ENCODE results near the gene NDST1. TPM values are rescaled to one million over a fixed set of nuclear protein-coding genes. Genes with fewer than 3 reads are reported as not detected.

The NDST1 gene
- total and polyA plus RNA-seq, 10 donors, result 6.1 to 360 (median 223) TPM

DNA sequence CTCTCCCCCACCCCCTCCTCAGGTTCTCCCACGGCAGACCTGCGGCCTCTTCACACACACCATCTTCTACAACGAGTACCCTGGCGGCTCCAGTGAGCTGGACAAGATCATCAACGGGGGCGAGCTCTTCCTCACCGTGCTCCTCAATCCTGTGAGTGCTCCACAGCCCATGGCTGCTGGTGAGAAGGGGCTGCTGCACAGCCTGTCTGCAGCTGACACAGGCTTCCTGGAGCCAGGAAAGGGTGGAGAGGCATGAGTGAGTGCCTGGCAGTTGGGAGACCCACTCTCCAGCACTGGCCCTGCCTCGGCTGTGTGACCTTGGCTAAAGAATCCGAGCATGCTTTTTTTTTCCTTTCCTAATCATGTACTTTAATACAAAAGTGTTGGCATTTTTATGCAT lies 31.3 kb downstream of the NDST1 start:
- peak overlapping the region in 5 of 8 donors; percentile 54 to 75 (median 62) for H3K27ac ChIP-seq
- no peaks in the 10 kb centered on the region for H3K27me3 ChIP-seq (replicated peaks in 1 of 7)

GRCh38 chr5:150540042-150540441 lies 32.1 kb downstream of the NDST1 start:
- WGBS, 5 donors, result 77 to 92% (median 84%) methylated on average over 10 to 12 of the region's 12 CpGs
- no peaks in the 10 kb centered on the region for H3K27me3 ChIP-seq (replicated peaks in 1 of 7)
- intact Hi-C loops (cut with DNase I; ENCODE audit: low total_unique reads), result no loop called here
- no peak overlapping the region for H3K4me3 ChIP-seq
- DNase-seq, result peak; percentile 61
- peak overlapping the region in 5 of 8 donors; percentile 51 to 80 (median 63) for H3K27ac ChIP-seq
- H3K36me3 ChIP-seq, result peaks cover 0 to 99% (median 65%) of the 10 kb centered on the region in 6 donors
- no peaks in the 10 kb centered on the region for H3K9me3 ChIP-seq
- H3K4me1 ChIP-seq, result peaks cover 5 to 89% (median 52%) of the 10 kb centered on the region in 6 donors
- peak; percentile 22 to 51 (median 22) for TF ChIP-seq POLR2AphosphoS5 (IDR thresholded peaks at IDR 0.05)
- no peak for TF ChIP-seq CTCF (IDR thresholded peaks at IDR 0.05 in 8 of 11, conservative IDR thresholded peaks at IDR 0.05 in 3 of 11)
- no peak for TF ChIP-seq POLR2A (IDR thresholded peaks at IDR 0.05)

More for the DNA sequence above, 31.3 kb downstream of the NDST1 start:
- WGBS, 5 donors, result 67 to 89% (median 79%) methylated on average over 8 to 9 of the region's 9 CpGs
- intact Hi-C loops (cut with DNase I; ENCODE audit: low total_unique reads), result no loop called here
- TF ChIP-seq POLR2A (IDR thresholded peaks at IDR 0.05) (no peak), POLR2AphosphoS5 (IDR thresholded peaks at IDR 0.05) (peak; percentile 72 to 73 (median 73)), CTCF (IDR thresholded peaks at IDR 0.05 in 8 of 11, conservative IDR thresholded peaks at IDR 0.05 in 3 of 11) (no peak)
- H3K36me3 ChIP-seq, result peaks cover 0 to 100% (median 69%) of the 10 kb centered on the region in 6 donors
- DNase-seq, result no peak
- peaks cover 5 to 87% (median 57%) of the 10 kb centered on the region in 6 donors for H3K4me1 ChIP-seq
- H3K9me3 ChIP-seq, result no peaks in the 10 kb centered on the region
- H3K4me3 ChIP-seq, result no peak overlapping the region

DNA sequence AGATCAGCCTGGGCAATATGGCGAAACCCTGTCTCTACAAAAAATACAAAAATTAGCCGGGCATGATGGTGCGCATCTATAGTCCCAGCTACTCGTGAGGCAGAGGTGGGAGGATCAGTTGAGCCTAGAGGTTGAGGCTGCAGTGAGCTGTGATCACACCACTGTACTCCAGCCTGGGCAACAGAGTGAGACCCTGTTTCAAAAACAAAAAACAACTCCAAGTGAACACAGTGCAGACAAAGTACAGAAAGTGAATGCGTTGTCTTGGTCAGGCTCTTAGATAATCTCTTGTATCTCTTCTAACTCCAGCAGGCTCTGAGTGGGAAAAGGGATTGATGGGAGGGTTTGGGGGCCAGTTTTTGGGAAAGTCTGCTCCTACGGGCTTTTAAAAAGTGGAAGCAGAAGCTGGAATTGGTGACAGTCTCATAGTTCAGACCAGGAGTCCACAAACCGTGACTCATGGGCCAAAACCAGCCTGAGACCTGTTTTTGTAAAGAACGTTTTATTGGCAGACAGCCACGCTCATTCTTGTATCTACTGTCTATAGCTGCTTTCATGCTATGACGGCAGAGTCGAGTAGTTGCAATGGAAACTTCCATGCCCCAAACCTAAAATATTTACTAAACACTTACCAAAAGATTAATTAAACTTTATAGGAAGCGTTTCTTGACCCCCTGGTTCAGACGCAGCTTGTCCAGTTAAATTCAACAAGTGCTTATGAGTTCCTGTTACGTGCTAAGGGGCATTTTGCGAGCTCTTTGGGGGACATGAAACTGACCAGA lies 32.9 kb downstream of the NDST1 start:
- Histone ChIP-seq H3K9me3 (no peaks in the 10 kb centered on the region), H3K27ac (peak overlapping the region in 6 of 8 donors; percentile 4 to 80 (median 67)), H3K27me3 (replicated peaks in 1 of 7) (no peaks in the 10 kb centered on the region), H3K4me1 (peaks cover 5 to 82% (median 48%) of the 10 kb centered on the region in 6 donors), H3K4me3 (no peak overlapping the region), H3K36me3 (peaks cover 0 to 99% (median 65%) of the 10 kb centered on the region in 6 donors)
- WGBS, 5 donors, result 80 to 87% (median 84%) methylated on average over 15 of the region's 15 CpGs
- intact Hi-C loops (cut with DNase I; ENCODE audit: low total_unique reads), result no loop called here
- peak; percentile 4 for DNase-seq
- TF ChIP-seq CTCF (IDR thresholded peaks at IDR 0.05 in 8 of 11, conservative IDR thresholded peaks at IDR 0.05 in 3 of 11) (no peak), POLR2A (IDR thresholded peaks at IDR 0.05) (no peak), POLR2AphosphoS5 (IDR thresholded peaks at IDR 0.05) (no peak)

DNA sequence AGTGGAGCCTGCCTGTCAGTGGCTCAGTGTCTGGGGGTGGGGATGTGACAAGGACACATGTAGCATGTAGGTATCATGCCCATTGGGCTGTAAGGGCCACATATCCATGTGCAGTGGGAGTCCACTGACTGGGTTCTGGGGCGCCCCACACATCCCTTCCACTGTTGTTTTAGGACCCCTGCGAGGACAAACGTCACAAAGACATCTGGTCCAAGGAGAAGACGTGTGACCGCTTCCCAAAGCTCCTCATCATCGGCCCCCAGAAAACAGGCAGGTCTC lies 33.4 kb downstream of the NDST1 start:
- Histone ChIP-seq H3K9me3 (no peaks in the 10 kb centered on the region), H3K36me3 (peaks cover 0 to 99% (median 64%) of the 10 kb centered on the region in 6 donors), H3K4me1 (peaks cover 5 to 77% (median 45%) of the 10 kb centered on the region in 6 donors), H3K4me3 (no peak overlapping the region), H3K27me3 (replicated peaks in 1 of 7) (no peaks in the 10 kb centered on the region), H3K27ac (peak overlapping the region in 6 of 8 donors; percentile 4 to 80 (median 67))
- peak; percentile 38 for DNase-seq
- TF ChIP-seq CTCF (IDR thresholded peaks at IDR 0.05 in 8 of 11, conservative IDR thresholded peaks at IDR 0.05 in 3 of 11), result no peak
- TF ChIP-seq POLR2A (IDR thresholded peaks at IDR 0.05), result no peak
- no peak for TF ChIP-seq POLR2AphosphoS5 (IDR thresholded peaks at IDR 0.05)
- 73 to 90% (median 82%) methylated on average over 4 to 6 of the region's 6 CpGs for WGBS, 5 donors
- intact Hi-C loops (cut with DNase I; ENCODE audit: low total_unique reads), result no loop called here

All from spleen (tissue), 11 donors.